WERI-Rb-1 (cell line): ENCODE results near the gene GSK3A.

Experiments
- DNase-seq: peaks from one replicate; pipeline ENCODE4 v3.0.0-alpha.2; 2020
- H3K27ac ChIP-seq: fragments of 250-450 bp; sonication (Bioruptor Pico); 2 replicates; pipeline ENCODE4 v1.5.1; 2020; ENCODE audit warnings: mild to moderate bottlenecking, moderate library complexity
- H3K27me3 ChIP-seq: fragments of 250-450 bp; sonication (Bioruptor Pico); 2 replicates; pipeline ENCODE4 v1.5.1; 2021; ENCODE audit warnings: mild to moderate bottlenecking, low read depth, moderate library complexity; ENCODE audit not compliant: insufficient read depth, severe bottlenecking
- H3K36me3 ChIP-seq: fragments of 250-450 bp; sonication (Bioruptor Pico); 2 replicates; pipeline ENCODE4 v1.5.1; 2020; ENCODE audit warnings: mild to moderate bottlenecking, moderate library complexity
- H3K4me3 ChIP-seq: 2 replicates; pipeline ENCODE4 v1.5.1; 2011; ENCODE audit warnings: low read depth, mild to moderate bottlenecking, control low read depth, low read length
- H3K9me3 ChIP-seq: fragments of 250-450 bp; sonication (Bioruptor Pico); 2 replicates; pipeline ENCODE4 v1.5.1; 2021; ENCODE audit warnings: mild to moderate bottlenecking, moderate library complexity; ENCODE audit not compliant: severe bottlenecking
- TF ChIP-seq, protein P1 (sequence below): IDR thresholded peaks from 2 replicates; pipeline ENCODE4 v1.5.1; 2011; ENCODE audit warnings: low read depth, mild to moderate bottlenecking, control low read depth, inconsistent platforms, low read length

GSK3A gene

DNA sequence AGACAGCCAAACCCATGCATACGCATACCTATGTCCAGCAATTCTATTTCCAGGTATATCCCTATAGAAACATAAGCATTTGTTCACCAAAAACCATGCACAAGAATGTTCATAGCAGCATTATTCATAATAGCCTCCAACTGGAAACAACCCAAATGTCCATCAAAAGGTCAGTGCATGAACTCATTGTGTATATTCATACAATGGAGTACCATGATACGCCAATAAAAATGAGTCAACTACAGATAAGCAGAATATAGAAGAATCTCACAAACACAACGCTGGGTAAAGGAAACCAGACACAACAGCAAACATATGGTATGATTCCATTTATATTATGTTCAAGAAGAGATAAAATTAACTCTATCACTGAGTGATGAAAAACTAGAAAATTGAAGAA, 48.7 kb downstream of the GSK3A start:
- Histone ChIP-seq H3K27ac (no peak overlapping the region), H3K27me3 (no peaks in the 10 kb centered on the region), H3K9me3 (peaks cover 6% of the 10 kb centered on the region)

DNA sequence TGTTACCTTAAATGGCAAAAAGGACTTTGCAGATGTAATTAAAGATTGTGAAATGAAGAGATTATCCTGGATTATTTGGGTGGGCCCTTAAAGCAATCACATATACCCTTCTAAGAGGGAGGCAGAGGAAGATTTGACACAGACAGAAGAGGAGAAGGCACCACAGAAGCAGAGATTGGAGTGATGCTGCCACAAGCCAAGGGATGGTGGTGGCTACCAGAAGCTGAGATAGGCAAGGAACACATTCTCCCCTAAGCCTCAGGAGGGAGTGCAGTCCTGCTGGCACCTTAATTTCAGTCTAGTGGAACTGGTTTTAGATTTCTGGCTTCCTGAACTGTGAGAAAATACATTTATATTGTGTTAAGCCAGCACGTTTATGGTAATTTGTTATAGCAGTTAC, 49.1 kb downstream of the GSK3A start:
- H3K27ac ChIP-seq, result no peak overlapping the region
- H3K36me3 ChIP-seq, result peaks cover 11% of the 10 kb centered on the region
- H3K4me3 ChIP-seq, result no peak overlapping the region
- peaks cover 6% of the 10 kb centered on the region for H3K9me3 ChIP-seq
- H3K27me3 ChIP-seq, result no peaks in the 10 kb centered on the region
- TF ChIP-seq, protein P1, sequence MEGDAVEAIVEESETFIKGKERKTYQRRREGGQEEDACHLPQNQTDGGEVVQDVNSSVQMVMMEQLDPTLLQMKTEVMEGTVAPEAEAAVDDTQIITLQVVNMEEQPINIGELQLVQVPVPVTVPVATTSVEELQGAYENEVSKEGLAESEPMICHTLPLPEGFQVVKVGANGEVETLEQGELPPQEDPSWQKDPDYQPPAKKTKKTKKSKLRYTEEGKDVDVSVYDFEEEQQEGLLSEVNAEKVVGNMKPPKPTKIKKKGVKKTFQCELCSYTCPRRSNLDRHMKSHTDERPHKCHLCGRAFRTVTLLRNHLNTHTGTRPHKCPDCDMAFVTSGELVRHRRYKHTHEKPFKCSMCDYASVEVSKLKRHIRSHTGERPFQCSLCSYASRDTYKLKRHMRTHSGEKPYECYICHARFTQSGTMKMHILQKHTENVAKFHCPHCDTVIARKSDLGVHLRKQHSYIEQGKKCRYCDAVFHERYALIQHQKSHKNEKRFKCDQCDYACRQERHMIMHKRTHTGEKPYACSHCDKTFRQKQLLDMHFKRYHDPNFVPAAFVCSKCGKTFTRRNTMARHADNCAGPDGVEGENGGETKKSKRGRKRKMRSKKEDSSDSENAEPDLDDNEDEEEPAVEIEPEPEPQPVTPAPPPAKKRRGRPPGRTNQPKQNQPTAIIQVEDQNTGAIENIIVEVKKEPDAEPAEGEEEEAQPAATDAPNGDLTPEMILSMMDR, result no peak
- DNase-seq, result no peak

More for the DNA sequence above, 48.7 kb downstream of the GSK3A start:
- Histone ChIP-seq H3K4me3 (no peak overlapping the region), H3K36me3 (peaks cover 15% of the 10 kb centered on the region)
- TF ChIP-seq, protein P1, result no peak
- no peak for DNase-seq

DNA sequence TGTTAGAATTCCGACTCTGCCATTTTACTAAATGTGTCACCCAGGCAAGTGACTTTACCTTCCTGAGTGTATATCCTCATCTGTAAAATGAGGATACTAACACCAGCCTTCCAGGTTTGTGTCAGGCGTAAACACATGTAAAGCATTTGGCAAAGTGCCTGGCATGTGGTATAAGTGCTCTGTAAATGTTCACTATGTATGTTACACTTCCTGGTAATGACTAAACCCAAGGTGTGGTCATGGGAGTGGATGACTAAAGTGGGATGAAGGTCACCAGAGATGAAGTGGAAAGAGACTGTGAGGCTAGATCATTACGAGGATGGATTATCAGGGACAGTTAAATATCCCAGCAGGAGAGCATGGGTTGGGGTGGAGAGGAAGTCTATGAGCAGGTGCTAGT, 50.5 kb downstream of the GSK3A start:
- TF ChIP-seq, protein P1, result no peak
- H3K27ac ChIP-seq, result no peak overlapping the region
- H3K4me3 ChIP-seq, result no peak overlapping the region
- no peak for DNase-seq
- H3K9me3 ChIP-seq, result peaks cover 6% of the 10 kb centered on the region
- no peaks in the 10 kb centered on the region for H3K27me3 ChIP-seq
- no peaks in the 10 kb centered on the region for H3K36me3 ChIP-seq

DNA sequence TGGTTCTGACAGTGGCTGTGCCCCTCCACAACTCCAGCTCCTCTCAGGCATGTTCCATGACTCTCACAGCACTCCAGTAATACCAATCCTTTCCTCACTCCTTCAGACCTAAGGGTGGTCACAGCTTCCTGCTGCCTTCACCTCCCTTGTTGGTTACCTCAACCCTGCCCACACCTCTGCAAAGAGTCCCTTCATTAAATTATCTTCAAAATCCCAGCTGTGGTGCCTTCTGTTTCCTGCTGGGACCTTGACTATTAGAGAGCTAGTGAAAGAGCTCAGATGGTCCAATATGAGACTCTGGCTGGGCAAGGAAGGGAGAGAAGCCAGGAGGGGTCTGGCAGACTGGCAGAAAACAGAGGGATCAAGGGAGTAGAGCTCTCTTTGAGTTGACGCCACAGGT, 51.1 kb downstream of the GSK3A start:
- TF ChIP-seq, protein P1, result no peak
- Histone ChIP-seq H3K27me3 (no peaks in the 10 kb centered on the region), H3K36me3 (no peaks in the 10 kb centered on the region), H3K9me3 (peaks cover 6% of the 10 kb centered on the region), H3K27ac (no peak overlapping the region), H3K4me3 (no peak overlapping the region)
- DNase-seq, result no peak

DNA sequence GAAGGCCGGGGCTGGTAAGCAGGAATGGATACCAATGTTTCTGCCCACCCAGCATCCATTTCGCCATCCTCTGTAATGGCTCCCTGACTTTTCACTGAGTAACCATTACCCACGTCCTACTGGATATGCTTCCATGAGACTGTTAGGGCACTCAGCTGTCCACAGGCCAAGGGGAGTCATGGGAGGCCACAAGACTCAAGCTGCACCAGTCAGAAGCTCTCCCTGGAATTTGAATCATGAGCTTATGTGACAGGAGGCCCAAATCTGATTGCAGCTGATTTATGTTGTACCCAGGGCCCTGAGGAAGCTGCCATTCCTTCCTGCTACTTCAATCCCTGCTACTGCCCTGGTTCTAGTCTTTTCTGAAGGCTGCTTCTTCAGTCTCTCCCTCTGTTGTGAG, 53.3 kb downstream of the GSK3A start:
- Histone ChIP-seq H3K36me3 (no peaks in the 10 kb centered on the region), H3K27ac (no peak overlapping the region), H3K9me3 (peaks cover 6% of the 10 kb centered on the region), H3K4me3 (no peak overlapping the region), H3K27me3 (no peaks in the 10 kb centered on the region)
- TF ChIP-seq, protein P1, result no peak
- DNase-seq, result peak; percentile 55

DNA sequence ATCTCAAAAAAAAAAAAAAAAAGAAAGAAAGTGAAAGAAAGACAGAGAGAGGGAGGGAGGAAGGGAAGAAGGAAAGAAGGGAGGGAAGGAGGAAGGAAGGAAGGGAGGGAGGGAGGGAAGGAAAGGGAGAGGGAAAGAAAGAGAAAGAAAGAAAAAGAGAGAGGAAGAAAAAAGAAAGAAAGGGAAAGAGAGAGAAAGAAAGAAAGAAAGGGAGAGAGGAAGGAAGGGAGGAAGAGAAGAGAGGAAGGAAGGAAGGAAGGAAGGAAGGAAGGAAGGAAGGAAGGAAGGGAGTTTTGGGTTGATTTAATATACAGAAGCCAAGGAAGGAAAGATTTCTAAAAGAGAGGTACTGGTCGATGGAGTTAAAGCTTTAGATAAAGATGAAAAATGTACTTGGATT, 53.7 kb downstream of the GSK3A start:
- Histone ChIP-seq H3K27ac (no peak overlapping the region), H3K27me3 (no peaks in the 10 kb centered on the region), H3K4me3 (no peak overlapping the region), H3K36me3 (no peaks in the 10 kb centered on the region), H3K9me3 (peaks cover 6% of the 10 kb centered on the region)
- DNase-seq, result no peak
- TF ChIP-seq, protein P1, result no peak
